HG02642 (cell line): ENCODE data around the gene ANKRD55.
A peak's percentile ranks its signal among the peaks of the same experiment; 100 is the strongest.
"Not testable (repeated sequence)": the region's sequence is repeated elsewhere in the genome, so short reads cannot be mapped to it uniquely, and the experiment has no call there.

Experiments used
- ATAC-seq: cut with Tn5 transposase; IDR thresholded peaks from one replicate; pipeline ENCODE4 v1.9.1; 2021; ENCODE audit warnings: mild to moderate bottlenecking; ENCODE audit not compliant: unreplicated experiment, poor library complexity

Gene ANKRD55

GRCh38 chr5:56088967-56089829 lies 143.9 kb downstream of the ANKRD55 start:
- ATAC-seq: peak; percentile 95

- no peak for ATAC-seq
These were observed 144.6 kb downstream of the ANKRD55 start for GRCh38 chr5:56088431-56088949.

- ATAC-seq: no peak
These were observed 147.9 kb downstream of the ANKRD55 start for GRCh38 chr5:56085193-56085592.

GRCh38 chr5:56083286-56083854 lies 149.8 kb downstream of the ANKRD55 start:
- ATAC-seq: no peak

GRCh38 chr5:56081053-56081642 lies 152.0 kb downstream of the ANKRD55 start:
- peak; percentile 44 for ATAC-seq

- ATAC-seq: peak; percentile 78
These were observed 152.6 kb downstream of the ANKRD55 start for GRCh38 chr5:56080375-56081052.

GRCh38 chr5:56079157-56079500 lies 154.0 kb downstream of the ANKRD55 start:
- not testable (repeated sequence) for ATAC-seq

- ATAC-seq: no peak
These were observed 154.6 kb downstream of the ANKRD55 start for GRCh38 chr5:56078278-56079156.

- no peak for ATAC-seq
These were observed 155.3 kb downstream of the ANKRD55 start for GRCh38 chr5:56077796-56078233.

- no peak for ATAC-seq
These were observed 156.6 kb downstream of the ANKRD55 start for GRCh38 chr5:56076486-56076885.

GRCh38 chr5:56075361-56075760 lies 157.8 kb downstream of the ANKRD55 start:
- ATAC-seq: no peak

GRCh38 chr5:56072863-56073766 lies 160.0 kb downstream of the ANKRD55 start:
- no peak for ATAC-seq

GRCh38 chr5:56071470-56071869 lies 161.7 kb downstream of the ANKRD55 start:
- ATAC-seq: no peak

GRCh38 chr5:56070851-56071465 lies 162.2 kb downstream of the ANKRD55 start:
- ATAC-seq: no peak

- ATAC-seq: no peak
These were observed 163.4 kb downstream of the ANKRD55 start for GRCh38 chr5:56069652-56070226.

GRCh38 chr5:56066931-56067450 lies 166.1 kb downstream of the ANKRD55 start:
- ATAC-seq: no peak

- ATAC-seq: no peak
These were observed 168.1 kb downstream of the ANKRD55 start for GRCh38 chr5:56064984-56065383.
